Body of pancreas (tissue), 4 donors: Measurements from ENCODE around the gene LZTS3. TPM values are rescaled to one million over a fixed set of nuclear protein-coding genes. Genes with fewer than 3 reads are reported as not detected.

Experiments
- ATAC-seq: fragments of 150-250 bp; one replicate; pipeline ENCODE4 v1.9.1; 2016
- DNase-seq, 4 donors: peaks; one replicate each; pipeline ENCODE4 v3.0.0-alpha.2; 2019
- H3K27ac ChIP-seq, 4 donors: fragments of 200-600 bp; sonication (generic); 1 replicate in 3 of 4; 2 replicates in 1 of 4; pipeline versions ENCODE4 v1.5.1 to v1.6.1; 2016 to 2019; ENCODE audit warnings: mild to moderate bottlenecking in 1 of 4, mixed read lengths in 1 of 4, moderate library complexity in 1 of 4
- H3K27me3 ChIP-seq, 2 donors: fragments of 200-600 bp; sonication (generic); one replicate each; pipeline ENCODE4 v1.6.0; 2016; ENCODE audit warnings: mild to moderate bottlenecking in 1 of 2
- H3K36me3 ChIP-seq, 2 donors: fragments of 200-600 bp; sonication (generic); replicated peaks in 1 of 2; 2 replicates each; pipeline ENCODE4 v1.5.1; 2016; ENCODE audit warnings: low read depth in 2 of 2; ENCODE audit not compliant: insufficient read depth in 1 of 2
- H3K4me1 ChIP-seq: fragments of 200-600 bp; sonication (generic); one replicate; pipeline ENCODE4 v1.6.0; 2016
- H3K4me3 ChIP-seq, 2 donors: fragments of 200-600 bp; sonication (generic); 1 replicate in 1 of 2; 2 replicates in 1 of 2; pipeline ENCODE4 v1.5.1; 2016 to 2019
- H3K9me3 ChIP-seq, 3 donors: fragments of 200-600 bp; sonication (generic); 1 replicate in 2 of 3; 2 replicates in 1 of 3; pipeline ENCODE4 v1.5.1; 2016
- CTCF ChIP-seq, 7 experiments: fragments of 450-650 bp in 4 of 7; fragments of 200-600 bp in 3 of 7; sonication (generic) in 3 of 7; IDR thresholded peaks; one replicate each; pipeline ENCODE4 v1.5.1; 2016 to 2019; ENCODE audit warnings: antibody characterized with exemption in 7 of 7
- POLR2A ChIP-seq, 3 donors: fragments of 450-650 bp; IDR thresholded peaks; one replicate each; pipeline ENCODE4 v1.6.1; 2016; ENCODE audit warnings: antibody characterized with exemption in 3 of 3, mild to moderate bottlenecking in 2 of 3
- WGBS, 2 donors: methylation state at CpG; one replicate each; pipeline ENCODE4 v1.1.5; 2017; 5-methylcytosine and 5-hydroxymethylcytosine counted together
- intact Hi-C: fragments of 100-400 bp; cut with DNase I; formaldehyde crosslinking; loops from one replicate; pipeline ENCODE4 v1.15.1; 2023
- total RNA-seq, 2 donors: library from RNA; depleted of rRNA; stranded (reverse); fragments of >200 nt; gene quantifications; one replicate each; pipeline ENCODE4 v1.1.0, GENCODE V29; 2016

LZTS3 gene
- total RNA-seq, 2 donors from 2014 or later, result 38.4 to 72.2 TPM

DNA sequence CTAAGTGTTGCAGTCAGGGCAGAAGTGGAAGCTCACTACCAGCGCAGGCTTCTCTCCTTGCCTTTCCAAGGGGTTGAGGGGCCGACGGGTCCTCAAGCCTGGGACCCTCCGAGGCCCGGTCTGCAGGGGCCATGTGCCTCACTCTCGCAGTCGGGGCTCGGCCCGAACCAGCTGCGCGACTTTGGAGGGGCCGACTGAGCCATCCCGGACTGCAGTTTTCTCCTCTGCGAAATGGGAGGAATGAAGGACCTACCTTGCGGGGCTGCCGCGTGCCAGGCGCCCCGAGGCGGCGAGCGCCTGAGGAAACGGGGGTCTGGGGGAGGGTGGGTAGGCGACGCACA lies 5.6 kb downstream of the LZTS3 start:
- no peak for TF ChIP-seq POLR2A (IDR thresholded peaks at IDR 0.05)
- no peak for TF ChIP-seq CTCF (IDR thresholded peaks at IDR 0.05)
- H3K4me1 ChIP-seq, result peaks cover 42% of the 10 kb centered on the region

DNA sequence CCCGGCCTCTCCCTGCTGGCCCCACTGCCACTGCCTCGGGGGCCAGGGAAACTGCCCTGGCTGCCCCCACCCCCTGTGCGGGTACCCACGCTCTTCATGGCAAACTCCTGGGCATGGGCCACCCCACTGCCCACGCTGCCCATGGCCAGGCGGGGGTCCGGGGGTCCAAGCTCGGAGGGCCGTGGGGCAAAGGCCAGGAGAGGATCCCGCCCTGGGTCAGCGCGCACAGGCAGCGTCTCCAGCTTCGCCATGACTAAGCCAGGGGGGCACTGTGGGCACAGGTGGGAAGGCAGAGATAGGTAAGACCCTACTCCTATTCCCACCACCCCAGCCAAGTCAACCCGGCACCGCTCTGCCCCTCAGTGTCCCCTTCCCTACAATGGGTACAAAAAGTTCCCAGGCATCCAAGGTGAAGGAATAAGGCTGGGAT lies 6.4 kb downstream of the LZTS3 start:
- DNase-seq (peak in 1 of 4 donors; percentile 10), ATAC-seq (no peak)
- H3K4me1 ChIP-seq, result peaks cover 40% of the 10 kb centered on the region
- intact Hi-C loops, result no loop called here
- no peak for TF ChIP-seq POLR2A (IDR thresholded peaks at IDR 0.05)
- no peak for TF ChIP-seq CTCF (IDR thresholded peaks at IDR 0.05)
- H3K27me3 ChIP-seq, result no peaks in the 10 kb centered on the region
- no peak overlapping the region for H3K4me3 ChIP-seq
- 89 to 100% methylated on average over 1 to 9 of the region's 16 CpGs for WGBS, 2 donors
- H3K36me3 ChIP-seq, result no peaks in the 10 kb centered on the region
- no peaks in the 10 kb centered on the region for H3K9me3 ChIP-seq
- H3K27ac ChIP-seq, result peak overlapping the region in 2 of 4 donors; percentile 77 to 82

More for the DNA sequence above, 5.6 kb downstream of the LZTS3 start:
- ATAC-seq, result peak; percentile 5
- H3K9me3 ChIP-seq, result no peaks in the 10 kb centered on the region
- no peak for DNase-seq
- peak overlapping the region; percentile 62 to 82 (median 74) for H3K27ac ChIP-seq
- peak overlapping the region; percentile 4 to 57 for H3K4me3 ChIP-seq
- intact Hi-C loops, result no loop called here
- no peaks in the 10 kb centered on the region for H3K27me3 ChIP-seq
- 15 to 37% methylated on average over 5 to 25 of the region's 25 CpGs for WGBS, 2 donors
- no peaks in the 10 kb centered on the region for H3K36me3 ChIP-seq

GRCh38 chr20:3166338-3166912 lies 6.9 kb downstream of the LZTS3 start:
- H3K9me3 ChIP-seq, result no peaks in the 10 kb centered on the region

DNA sequence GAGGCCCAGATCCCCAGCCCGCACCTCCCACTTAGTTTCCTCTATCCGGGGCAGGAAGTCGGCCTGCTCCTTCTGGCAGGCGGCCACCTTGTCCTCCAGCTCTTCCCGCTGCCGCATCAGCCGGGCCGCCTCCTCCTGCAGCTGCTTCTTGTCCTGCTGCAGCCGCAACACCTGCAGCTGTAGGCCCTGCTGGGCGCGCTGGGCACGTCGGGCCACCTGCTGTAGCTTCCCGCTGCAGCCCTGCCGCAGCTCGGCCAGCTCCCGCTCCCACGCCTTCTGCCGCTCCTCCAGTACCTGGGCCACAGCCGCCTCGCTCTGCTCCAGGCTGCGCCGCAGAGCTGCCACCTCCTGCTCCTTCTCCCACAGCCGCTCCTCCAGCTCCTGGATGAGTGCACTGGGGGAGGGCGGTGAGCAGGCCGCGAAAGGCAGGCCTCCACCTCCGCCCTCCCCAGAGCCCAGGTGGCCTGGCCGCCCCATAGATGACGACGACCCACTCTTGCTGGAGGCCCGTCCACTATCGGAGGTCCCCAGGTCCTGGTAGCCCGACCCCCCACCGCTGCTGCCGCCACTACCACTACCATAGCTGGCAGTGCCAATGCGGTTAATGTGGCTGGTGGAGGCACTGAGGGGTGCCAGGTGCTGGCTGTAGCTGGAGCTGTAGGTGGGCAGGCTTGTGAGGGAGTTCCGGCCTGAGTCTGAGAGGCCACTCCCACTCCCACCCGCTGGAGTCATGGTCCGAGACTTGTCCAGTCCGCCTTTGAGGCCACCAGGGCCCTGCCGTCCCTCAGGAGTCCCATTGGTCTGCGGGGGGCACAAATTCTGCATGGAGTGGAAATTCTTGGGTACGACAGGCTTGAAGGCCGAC lies 7.6 kb downstream of the LZTS3 start:
- WGBS, 2 donors, result 60 to 88% methylated on average over 26 to 37 of the region's 45 CpGs
- Histone ChIP-seq H3K4me3 (no peak overlapping the region), H3K27me3 (no peaks in the 10 kb centered on the region), H3K36me3 (no peaks in the 10 kb centered on the region), H3K27ac (no peak overlapping the region), H3K4me1 (peaks cover 37% of the 10 kb centered on the region), H3K9me3 (no peaks in the 10 kb centered on the region)
- intact Hi-C loops, result no loop called here
- ATAC-seq (no peak), DNase-seq (peak; percentile 22 to 53 (median 40))
- TF ChIP-seq POLR2A (IDR thresholded peaks at IDR 0.05) (no peak), CTCF (IDR thresholded peaks at IDR 0.05) (no peak)

More at GRCh38 chr20:3166338-3166912, 6.9 kb downstream of the LZTS3 start:
- DNase-seq, result peak in 1 of 4 donors; percentile 12
- H3K36me3 ChIP-seq, result no peaks in the 10 kb centered on the region
- intact Hi-C loops, result no loop called here
- no peak for ATAC-seq
- H3K27me3 ChIP-seq, result no peaks in the 10 kb centered on the region
- H3K4me3 ChIP-seq, result no peak overlapping the region
- no peak for TF ChIP-seq POLR2A (IDR thresholded peaks at IDR 0.05)
- no peak for TF ChIP-seq CTCF (IDR thresholded peaks at IDR 0.05)
- 83 to 92% methylated on average over 5 to 13 of the region's 13 CpGs for WGBS, 2 donors
- H3K27ac ChIP-seq, result peak overlapping the region in 1 of 4 donors; percentile 77
- H3K4me1 ChIP-seq, result peaks cover 37% of the 10 kb centered on the region
